NOMO-1 treated with dmso at 0.1 percent for 144 hours (cell line): ENCODE measurements around the gene UCN3.
A peak's percentile ranks its signal among the peaks of the same experiment; 100 is the strongest.

Source experiments
- DNase-seq: peaks from one replicate; lab custom pipeline; 2025; ENCODE audit not compliant: unreplicated experiment; lab: John Stamatoyannopoulos, UW

UCN3 gene, protein sequence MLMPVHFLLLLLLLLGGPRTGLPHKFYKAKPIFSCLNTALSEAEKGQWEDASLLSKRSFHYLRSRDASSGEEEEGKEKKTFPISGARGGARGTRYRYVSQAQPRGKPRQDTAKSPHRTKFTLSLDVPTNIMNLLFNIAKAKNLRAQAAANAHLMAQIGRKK

GRCh38 chr10:5364890-5365338 lies at the start of gene UCN3:
Gene UCN3 (plus strand): TSS chr10:5364966. CDS start chr10:5373721, 8,755 bp downstream.
- DNase-seq = no peak

DNA sequence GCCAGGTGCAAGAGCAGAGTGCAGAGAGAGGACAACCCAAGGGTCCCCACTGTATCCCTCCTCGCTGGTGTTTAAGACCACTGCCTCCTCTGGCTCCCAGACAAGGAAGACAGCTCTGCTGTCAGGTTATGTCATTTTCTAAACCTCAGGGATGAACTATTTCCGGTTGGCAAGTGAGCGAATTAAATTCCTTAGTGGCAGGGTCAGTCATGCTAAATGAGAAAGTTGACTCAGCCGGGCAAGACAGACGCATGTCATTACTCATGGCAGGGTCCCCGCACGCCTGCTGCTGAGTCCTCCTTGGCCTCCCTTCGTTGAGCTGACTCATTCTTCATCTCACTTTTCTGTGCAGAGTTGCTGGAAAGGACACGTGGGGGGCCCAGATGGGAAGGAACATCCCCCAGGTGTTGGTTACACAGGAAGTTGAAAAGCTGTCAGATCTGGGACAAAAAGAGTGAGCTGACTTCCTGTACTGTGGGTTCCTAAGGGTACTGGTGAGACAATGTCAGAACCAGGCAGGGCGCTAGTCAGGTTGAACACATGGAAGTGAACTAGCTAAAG lies 47.1 kb upstream of the UCN3 start:
- DNase-seq = no peak

- no peak for DNase-seq
Observed at GRCh38 chr10:5318148-5318547, 46.6 kb upstream of the UCN3 start.

DNA sequence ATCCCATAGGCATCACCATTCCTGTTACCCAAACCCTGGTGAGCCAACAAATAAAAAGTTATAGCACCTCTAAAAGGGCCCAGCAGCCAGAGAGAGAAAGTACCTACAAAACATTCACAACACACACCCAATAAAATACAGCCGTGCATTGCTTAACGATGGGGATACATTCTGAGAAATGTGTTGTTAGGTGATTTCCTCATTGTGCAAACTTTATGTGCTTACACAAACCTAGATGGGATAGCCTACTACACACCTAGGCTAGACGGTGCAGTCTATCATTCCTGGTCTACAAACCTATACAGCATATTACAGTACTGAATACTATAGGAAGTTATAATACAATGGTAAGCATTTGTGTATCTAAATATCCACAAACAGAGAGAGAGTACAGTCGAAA lies 44.9 kb upstream of the UCN3 start:
- DNase-seq = no peak

DNA sequence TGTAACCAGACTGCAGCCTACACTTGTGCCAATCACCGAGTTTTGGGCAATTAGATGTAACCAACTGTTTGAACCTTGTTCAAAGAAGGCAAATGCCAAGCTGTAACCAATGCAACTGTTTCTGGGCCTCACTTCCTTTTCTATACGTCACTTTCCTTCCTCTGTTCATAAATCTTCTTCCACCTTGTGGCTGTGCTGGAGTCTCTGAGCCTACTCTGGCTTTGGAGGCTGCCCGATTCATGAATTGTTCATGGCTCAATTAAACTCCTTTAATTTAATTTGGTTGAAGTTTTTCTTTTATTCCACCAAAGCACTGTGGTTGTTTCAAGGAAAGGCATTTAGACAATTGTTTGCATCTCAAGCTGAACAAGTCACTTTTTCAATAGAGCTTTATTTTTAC lies 43.5 kb upstream of the UCN3 start:
- DNase-seq = peak; percentile 27

DNA sequence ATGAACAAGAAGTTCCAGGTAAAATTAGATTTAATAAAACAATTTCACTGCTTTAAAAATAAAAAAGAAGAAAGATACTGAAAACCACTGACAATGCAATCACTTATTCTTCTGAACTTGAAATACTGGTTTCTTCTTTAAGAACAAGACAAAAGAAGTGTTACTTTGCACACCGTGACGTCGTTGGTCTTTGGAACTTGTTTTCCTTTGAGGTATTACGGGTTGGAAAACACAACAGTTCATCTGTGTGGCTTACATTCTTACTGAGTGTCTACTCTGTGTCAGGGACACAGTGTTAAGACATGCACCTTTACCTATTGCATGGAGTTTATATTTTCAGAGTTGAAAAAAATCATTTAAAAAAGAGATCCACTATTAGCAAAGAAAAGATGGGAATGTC lies 41.3 kb upstream of the UCN3 start:
- DNase-seq = no peak

DNA sequence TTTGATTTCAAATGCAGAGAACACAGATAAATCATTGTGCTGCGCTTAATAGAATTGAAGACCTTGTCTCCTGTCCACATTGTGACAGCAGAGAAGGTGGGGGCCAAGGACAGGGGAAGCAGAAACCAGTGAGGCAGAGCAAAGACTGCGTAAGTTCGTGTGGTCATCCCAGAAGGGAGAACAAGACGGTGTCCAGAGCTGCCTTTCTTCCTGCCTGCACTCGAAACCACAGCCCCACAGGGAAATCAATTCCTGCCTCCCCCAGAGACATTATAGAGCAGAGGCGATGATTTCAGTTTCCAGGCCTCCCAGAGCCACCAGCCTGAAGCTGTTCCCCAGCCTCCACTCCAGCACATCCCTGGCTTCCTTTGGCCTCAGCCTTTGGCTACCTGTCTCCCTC lies 39.7 kb upstream of the UCN3 start:
- no peak for DNase-seq

- DNase-seq = peak; percentile 42
Observed at GRCh38 chr10:5334196-5334880, 30.4 kb upstream of the UCN3 start.

DNA sequence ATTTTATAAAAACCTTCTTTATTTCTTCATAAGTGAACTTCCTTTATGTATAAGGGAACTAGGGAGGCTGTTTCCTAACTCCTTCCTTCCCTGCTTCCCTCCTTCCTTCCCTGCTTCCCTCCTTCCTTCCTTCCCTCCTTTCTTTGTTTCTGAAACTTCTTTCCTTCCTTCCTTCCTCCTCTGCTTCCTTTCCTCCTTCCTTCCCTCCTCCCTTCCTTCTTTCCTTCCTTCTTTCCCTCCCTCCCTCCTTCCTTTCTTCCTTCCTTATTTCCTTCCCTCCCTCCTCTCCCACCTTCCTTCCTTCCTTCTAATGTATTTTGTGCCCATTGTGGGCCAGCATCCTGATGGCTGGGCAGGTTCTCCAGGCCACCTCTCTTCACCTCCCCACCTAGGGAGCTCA lies 26.8 kb upstream of the UCN3 start:
- no peak for DNase-seq

GRCh38 chr10:5343092-5343491 lies 21.7 kb upstream of the UCN3 start:
- DNase-seq = no peak

- DNase-seq = peak; percentile 42
Observed at GRCh38 chr10:5343561-5343960, 21.2 kb upstream of the UCN3 start.

DNA sequence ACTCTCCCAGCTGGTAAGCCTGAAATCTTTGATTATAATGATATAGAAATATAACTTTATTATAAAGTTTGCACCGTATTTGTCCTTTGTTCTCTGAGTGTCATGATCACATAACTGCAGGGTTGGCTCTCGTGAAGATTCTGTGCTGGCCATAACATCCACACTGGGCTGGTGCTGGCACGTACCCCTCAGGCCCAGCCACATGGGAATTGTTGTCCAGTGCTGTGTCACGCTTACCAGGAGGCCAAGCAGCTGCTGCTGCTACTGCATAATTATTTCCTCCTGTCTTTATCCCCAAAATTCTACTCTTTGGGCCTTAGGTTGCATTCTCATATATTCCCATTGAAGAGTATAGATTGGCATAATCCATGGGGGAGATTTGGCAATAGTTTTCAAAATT lies 20.8 kb upstream of the UCN3 start:
- DNase-seq = no peak

- no peak for DNase-seq
Observed at GRCh38 chr10:5344746-5345145, 20.0 kb upstream of the UCN3 start.

DNA sequence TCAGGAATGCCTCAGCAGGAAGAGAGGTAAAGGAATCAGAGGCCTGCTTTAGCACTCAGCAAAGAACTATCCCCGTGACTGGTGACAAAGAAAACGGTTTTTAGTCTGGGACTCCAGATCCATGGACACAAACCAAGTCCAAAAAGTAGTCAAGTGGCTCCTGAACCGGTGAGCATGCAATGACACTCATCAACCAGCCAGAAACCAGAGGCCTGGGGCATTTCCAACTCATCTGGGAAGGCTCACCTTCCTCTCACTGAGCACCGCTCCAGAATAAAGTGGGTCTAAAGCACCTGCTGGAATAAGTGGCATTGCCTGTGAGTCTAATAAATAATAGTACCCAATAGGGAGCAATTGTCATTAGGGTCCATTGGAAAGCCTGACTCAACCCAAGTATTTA lies 17.9 kb upstream of the UCN3 start:
- DNase-seq = no peak

- no peak for DNase-seq
Observed at GRCh38 chr10:5349362-5349761, 15.4 kb upstream of the UCN3 start.

DNA sequence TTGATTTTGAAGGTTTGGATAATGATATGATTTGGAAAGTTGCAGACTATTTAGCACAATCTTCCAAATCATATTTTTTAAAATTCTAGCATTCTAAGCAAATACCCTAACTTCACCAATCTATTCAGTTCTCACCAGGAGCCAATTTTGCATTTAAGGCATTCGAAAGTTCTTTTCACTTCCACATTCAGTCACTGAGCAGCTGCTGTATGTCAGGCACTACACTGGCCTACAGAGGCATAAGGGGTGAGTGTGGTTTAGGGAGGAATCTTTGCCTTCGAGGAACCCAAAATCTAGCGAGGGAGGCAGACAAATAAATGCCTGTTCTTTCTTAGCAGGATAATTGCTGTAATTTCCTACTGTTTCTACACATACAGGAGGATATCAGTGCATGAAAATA lies 10.7 kb upstream of the UCN3 start:
- no peak for DNase-seq

- no peak for DNase-seq
Observed at GRCh38 chr10:5355594-5356301, 9.0 kb upstream of the UCN3 start.

DNA sequence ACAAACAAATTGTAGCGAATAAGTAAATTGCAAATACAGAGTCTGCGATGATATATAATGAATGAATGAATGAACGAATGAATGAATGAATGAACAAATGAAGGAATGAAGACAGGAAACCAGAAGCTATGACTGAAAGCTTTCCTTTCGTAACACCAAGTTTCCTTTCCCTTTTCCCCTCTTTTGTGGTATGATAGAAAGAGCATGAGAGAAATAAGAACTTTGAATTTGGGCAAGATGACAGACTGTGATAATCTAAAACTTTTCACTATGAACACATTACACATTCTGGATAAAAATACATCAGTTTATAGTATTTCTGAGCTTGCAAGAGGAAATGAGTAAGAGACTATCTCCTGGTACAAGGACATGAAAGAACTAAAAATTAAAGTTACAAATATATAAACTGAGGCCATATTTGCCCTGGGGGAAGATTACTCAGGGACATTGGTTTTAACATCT lies 8.4 kb upstream of the UCN3 start:
- no peak for DNase-seq

GRCh38 chr10:5360318-5360915 lies 4.3 kb upstream of the UCN3 start:
- no peak for DNase-seq

GRCh38 chr10:5361966-5362365 lies 2.8 kb upstream of the UCN3 start:
- no peak for DNase-seq

GRCh38 chr10:5362873-5363272 lies 1.9 kb upstream of the UCN3 start:
- no peak for DNase-seq

DNA sequence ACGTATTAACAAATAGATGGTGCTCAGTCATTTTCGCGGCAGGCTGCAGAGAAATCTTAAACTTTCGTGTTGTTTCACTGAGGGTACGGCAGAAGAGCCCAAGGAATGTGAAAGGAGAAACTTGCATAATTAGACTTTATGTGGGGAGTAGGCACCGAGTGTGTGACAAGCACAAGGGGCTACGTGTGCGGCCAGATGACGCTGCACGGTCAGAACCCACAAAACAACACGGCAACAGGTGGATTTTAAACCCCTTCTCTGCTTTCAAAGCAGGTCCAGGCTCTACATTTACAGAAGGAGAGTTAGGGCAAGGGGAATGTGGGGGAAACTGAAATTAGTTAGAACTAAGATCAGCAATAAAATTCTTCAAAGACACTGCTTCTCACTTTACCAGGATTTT lies 392 bp upstream of the UCN3 start:
- DNase-seq = no peak
